Colonic mucosa (tissue), 4 donors: ENCODE measurements around the gene MINDY3. TPM values are rescaled to one million over a fixed set of nuclear protein-coding genes. Genes with fewer than 3 reads are reported as not detected.

Experiments
- DNase-seq: peaks from one replicate; pipeline ENCODE4 v3.0.0-alpha.2; 2020
- H3K27ac ChIP-seq: fragments of 200-600 bp; one replicate; pipeline ENCODE4 v1.8.0; 2021
- H3K27me3 ChIP-seq: fragments of 200-600 bp; one replicate; pipeline ENCODE4 v1.8.0; 2021
- H3K36me3 ChIP-seq: fragments of 200-600 bp; one replicate; pipeline ENCODE4 v1.8.0; 2021
- H3K4me1 ChIP-seq: fragments of 200-600 bp; one replicate; pipeline ENCODE4 v1.8.0; 2021; ENCODE audit warnings: mild to moderate bottlenecking
- H3K4me3 ChIP-seq: fragments of 200-600 bp; one replicate; pipeline ENCODE4 v1.8.0; 2021
- H3K9ac ChIP-seq, 2 donors: one replicate each; pipeline ENCODE4 v1.7.0; 2013; ENCODE audit warnings: control low read depth in 2 of 2, low read depth in 2 of 2, low read length in 2 of 2
- H3K9me3 ChIP-seq: fragments of 200-600 bp; one replicate; pipeline ENCODE4 v1.8.0; 2021
- CTCF ChIP-seq: fragments of 200-600 bp; IDR thresholded peaks from one replicate; pipeline ENCODE4 v1.8.0; 2022; ENCODE audit warnings: antibody characterized with exemption, mild to moderate bottlenecking
- intact Hi-C: fragments of 100-400 bp; cut with DNase I; formaldehyde crosslinking; loops from one replicate; pipeline ENCODE4 v1.14.1; 2022
- total RNA-seq, 2 donors: library from RNA; stranded (reverse); fragmentation: NEBNext Ultra II Directional in 1 of 2; extraction: Animal tissue kit (Norgen Biotek cat#: 25700) in 1 of 2; gene quantifications; one replicate each; pipeline ENCODE4 v1.2.1, GENCODE V29; 2021
- donor health status: healthy.
- donor health status: DM: no; HTN: no; CAD: no.
- donor health status: DM: no; HTN: no; CAD: no.

MINDY3 gene
- total RNA-seq, 2 donors from 2014 or later: 23.0 to 25.6 TPM

- DNase-seq: no peak
- Histone ChIP-seq H3K27me3 (no peaks in the 10 kb centered on the region), H3K4me1 (no peaks in the 10 kb centered on the region), H3K4me3 (no peak overlapping the region), H3K27ac (no peak overlapping the region), H3K9ac (no peak overlapping the region), H3K9me3 (no peaks in the 10 kb centered on the region), H3K36me3 (no peaks in the 10 kb centered on the region)
- no peak for TF ChIP-seq CTCF
- intact Hi-C loops: no loop called here
Observed at GRCh38 chr10:15759265-15759664, 101.0 kb downstream of the MINDY3 start.

GRCh38 chr10:15758618-15759017, 101.7 kb downstream of the MINDY3 start:
- Histone ChIP-seq H3K9ac (no peak overlapping the region), H3K9me3 (no peaks in the 10 kb centered on the region), H3K4me3 (no peak overlapping the region), H3K27ac (no peak overlapping the region), H3K27me3 (no peaks in the 10 kb centered on the region), H3K36me3 (no peaks in the 10 kb centered on the region), H3K4me1 (no peaks in the 10 kb centered on the region)
- no peak for TF ChIP-seq CTCF
- no peak for DNase-seq
- intact Hi-C loops: no loop called here

DNA sequence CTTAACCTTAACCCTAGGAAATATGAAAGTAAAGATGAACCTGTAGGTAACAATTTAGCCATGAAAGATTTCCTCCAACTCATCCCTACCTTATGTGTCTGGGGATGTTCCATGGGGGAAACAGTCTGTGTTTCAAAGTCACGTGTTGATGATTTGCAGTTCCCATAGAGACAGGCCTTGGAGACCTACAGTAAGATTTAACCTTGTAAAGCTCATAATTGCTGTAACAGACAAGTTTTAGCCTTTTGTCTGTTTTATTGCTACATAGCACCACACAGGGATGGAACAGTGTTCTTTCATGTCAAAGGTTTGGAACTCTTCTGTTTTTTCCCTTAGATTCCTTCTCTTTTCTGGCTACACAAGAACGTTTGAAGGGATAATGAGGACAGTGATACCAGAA, 105.4 kb downstream of the MINDY3 start:
- Histone ChIP-seq H3K4me3 (no peak overlapping the region), H3K36me3 (no peaks in the 10 kb centered on the region), H3K9me3 (no peaks in the 10 kb centered on the region), H3K27me3 (no peaks in the 10 kb centered on the region), H3K9ac (no peak overlapping the region), H3K4me1 (no peaks in the 10 kb centered on the region), H3K27ac (no peak overlapping the region)
- intact Hi-C loops: no loop called here
- TF ChIP-seq CTCF: no peak
- DNase-seq: no peak

- TF ChIP-seq CTCF: no peak
Observed at GRCh38 chr10:15751046-15751445, 109.3 kb downstream of the MINDY3 start.

GRCh38 chr10:15748126-15748525, 112.2 kb downstream of the MINDY3 start:
- DNase-seq: no peak
- intact Hi-C loops: no loop called here

More at GRCh38 chr10:15751046-15751445, 109.3 kb downstream of the MINDY3 start:
- Histone ChIP-seq H3K27ac (no peak overlapping the region), H3K27me3 (no peaks in the 10 kb centered on the region), H3K9me3 (no peaks in the 10 kb centered on the region), H3K4me3 (no peak overlapping the region), H3K4me1 (no peaks in the 10 kb centered on the region), H3K9ac (no peak overlapping the region), H3K36me3 (no peaks in the 10 kb centered on the region)
- intact Hi-C loops: no loop called here
- DNase-seq: no peak

More at GRCh38 chr10:15748126-15748525, 112.2 kb downstream of the MINDY3 start:
- no peak overlapping the region for H3K27ac ChIP-seq
- TF ChIP-seq CTCF: no peak
- no peak overlapping the region for H3K4me3 ChIP-seq
- no peaks in the 10 kb centered on the region for H3K36me3 ChIP-seq
- H3K4me1 ChIP-seq: no peaks in the 10 kb centered on the region
- no peak overlapping the region for H3K9ac ChIP-seq
- no peaks in the 10 kb centered on the region for H3K27me3 ChIP-seq
- no peaks in the 10 kb centered on the region for H3K9me3 ChIP-seq
